IPS DF 19.7 (cell line): ENCODE results near the gene RBCK1.
"Not testable (repeated sequence)": the region's sequence is repeated elsewhere in the genome, so short reads cannot be mapped to it uniquely, and the experiment has no call there.

Experiments
- DNase-seq: peaks from one replicate; pipeline ENCODE4 v3.0.0-alpha.2; 2013; ENCODE audit warnings: low read depth, low spot score

RBCK1 gene

DNA sequence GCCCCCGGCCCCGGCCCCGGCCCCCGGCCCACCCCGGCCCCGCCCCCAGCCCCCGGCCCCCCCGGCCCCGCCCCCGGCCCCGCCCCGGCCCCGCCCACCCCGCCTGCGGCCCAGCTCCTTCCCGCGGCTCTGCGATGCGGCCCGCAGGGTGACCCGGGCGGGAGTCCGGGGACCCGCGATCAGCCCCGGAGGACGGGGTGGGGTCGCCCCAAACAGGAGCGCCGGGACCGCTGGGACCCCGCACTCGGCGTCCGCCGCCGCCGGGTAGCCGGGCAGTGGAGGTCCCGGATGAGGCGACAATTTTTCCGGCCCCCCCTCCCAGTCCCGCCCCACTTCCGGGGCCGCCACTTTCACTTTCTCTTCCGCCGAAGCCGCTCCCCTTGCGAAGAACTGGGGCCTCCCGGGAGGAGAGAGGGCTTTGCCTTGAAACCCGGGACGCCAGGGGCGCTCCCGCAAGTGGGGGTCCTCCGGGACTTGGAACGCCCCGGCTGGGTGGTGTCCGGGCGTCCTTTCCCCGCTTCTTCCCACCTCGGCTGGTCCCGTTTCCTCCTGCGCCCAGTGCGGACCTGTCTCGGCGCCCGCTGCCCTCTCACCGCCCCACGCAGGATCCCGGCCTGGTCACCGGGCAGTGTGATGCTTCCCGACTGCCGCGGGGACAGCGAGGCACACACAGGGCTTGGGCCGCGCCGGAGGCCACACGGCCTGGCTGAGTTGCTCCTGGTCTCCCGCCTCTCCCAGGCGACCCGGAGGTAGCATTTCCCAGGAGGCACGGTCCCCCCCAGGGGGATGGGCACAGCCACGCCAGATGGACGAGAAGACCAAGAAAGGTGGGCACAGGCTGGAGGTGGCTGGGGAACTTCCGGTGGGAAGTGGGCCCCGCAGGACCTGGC, at the start of gene RBCK1:
TSS of gene RBCK1 (plus strand) at position 347 of the 890 bp plus-strand sequence. CDS start at position 806, 459 bp downstream.
- DNase-seq, result no peak

DNA sequence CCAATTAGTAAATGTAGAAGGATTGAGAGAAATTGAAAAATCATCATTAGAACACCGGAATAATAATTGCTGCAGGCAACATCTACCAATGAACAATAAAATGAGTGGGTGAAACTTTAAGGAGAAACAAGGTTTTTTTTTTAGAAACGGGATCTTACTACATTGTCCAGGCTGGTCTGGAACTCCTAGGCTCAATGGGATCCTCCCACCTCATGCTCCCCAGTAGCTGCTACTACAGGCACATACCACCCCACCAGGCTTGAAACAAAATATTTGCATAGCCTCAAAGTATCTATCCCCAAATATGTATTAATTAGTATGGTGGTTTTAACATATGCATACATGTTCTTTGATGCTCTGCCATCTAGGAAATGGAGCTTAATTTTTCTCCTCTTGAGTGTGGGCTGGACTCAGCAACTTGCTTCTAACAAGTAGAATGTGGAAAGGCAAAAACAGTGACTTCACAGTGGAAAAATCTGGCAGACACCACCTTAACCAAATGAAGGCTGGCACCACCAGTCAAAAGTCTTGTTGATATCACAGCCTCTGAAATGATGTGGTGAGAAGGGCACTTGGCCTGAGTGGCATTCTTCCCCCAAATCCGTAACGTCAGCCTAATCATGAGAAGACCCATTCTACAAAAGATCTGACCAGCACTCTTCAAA, 49.1 kb upstream of the RBCK1 start:
- no peak for DNase-seq

DNA sequence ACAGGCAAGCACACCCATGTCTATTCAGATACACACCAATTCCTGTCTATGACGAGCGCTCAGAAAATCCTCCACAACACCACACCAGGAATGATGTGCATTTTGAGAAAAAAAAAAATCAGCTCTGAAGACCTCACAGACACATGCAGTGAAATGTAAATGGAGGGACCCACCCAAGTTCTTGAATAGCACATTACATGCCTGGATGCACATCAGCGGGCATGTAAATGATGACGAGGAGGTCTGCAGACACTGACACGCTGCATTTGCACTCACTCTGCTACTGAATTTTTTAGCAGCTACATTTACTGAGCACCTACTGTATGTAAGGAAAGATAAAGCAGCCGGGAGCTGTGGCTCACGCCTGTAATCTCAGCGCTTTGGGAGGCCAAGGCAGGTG, 46.5 kb upstream of the RBCK1 start:
- DNase-seq, result no peak

DNA sequence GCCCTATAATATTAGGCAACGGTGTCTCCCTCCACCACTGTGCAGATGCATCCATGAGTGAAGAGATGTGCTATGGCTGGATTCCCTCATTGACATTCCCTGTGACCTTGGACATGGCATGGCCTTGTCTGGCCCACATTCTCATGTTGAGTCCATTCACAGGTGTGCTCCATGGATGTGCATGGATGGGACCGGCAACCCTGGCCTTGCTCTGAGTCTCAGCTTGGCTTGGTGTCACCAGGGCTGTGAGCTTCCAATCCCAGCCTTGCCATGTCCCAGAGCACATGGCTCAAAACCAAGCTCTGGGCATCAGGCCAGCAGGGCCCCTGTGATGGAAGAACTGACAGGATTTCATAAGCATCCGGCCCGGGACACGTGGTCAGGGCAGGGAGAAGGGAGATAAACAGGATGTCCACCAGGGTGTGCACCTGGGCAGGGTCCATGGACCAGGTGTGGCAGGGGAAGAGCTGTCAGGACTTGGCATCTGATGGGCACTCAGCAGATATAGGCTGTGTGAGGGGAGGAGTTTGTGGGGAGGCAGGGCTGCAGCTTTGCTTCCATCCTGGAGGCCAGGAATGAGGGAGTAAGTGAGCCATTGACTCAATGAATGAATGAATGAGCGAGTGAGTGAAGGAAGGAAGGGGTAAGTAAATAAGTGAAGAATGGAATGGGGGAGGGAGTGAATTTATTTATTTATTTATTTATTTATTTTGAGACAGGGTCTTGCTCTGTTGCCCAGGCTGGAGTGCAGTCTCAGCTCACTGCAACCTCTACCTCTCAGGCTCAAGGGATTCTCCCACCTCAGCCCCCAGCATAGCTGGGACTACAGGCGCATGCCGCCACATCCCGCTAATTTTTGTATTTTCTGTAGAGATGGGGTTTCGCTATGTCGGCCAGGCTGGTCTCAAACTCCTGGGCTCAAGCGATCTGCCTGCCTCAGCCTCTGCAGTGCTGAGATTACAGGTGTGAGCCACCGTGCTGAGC, 45.5 kb upstream of the RBCK1 start:
- DNase-seq, result no peak

DNA sequence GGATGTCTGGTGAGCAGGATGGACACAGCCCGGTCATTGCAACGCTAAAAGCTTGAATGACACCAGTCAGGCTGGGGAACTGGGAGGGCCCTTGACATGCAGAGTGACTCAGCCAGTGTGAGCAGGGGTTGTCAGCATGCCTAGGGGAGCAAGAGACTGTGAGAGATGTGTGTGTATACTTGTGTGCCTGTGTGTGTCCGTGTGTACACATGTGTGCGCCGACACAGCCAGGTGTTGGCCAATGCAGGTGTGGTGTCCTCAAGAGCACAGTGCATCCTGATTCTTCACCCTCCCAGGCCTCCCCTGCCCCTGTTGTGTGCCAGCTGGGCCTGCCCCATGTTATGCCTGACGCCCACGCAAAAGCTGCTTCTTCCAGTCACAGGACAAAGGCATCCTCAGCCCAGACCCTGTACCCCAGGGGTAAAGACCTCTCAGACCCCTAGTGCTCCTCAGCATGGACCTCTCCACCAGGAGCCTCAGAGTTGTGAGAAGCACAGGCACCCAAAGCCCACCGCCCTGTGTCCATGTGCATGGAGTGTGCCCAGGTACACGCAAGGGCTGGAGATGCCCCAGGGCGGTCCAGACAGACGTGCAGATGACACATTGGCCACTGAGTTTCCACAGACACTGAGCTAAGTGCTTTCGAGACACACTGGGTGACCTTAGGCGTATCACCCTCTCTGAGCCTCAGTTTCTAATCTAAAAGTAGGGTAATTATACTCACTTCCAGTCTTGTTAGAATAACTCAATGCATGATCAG, 44.6 kb upstream of the RBCK1 start:
- no peak for DNase-seq

DNA sequence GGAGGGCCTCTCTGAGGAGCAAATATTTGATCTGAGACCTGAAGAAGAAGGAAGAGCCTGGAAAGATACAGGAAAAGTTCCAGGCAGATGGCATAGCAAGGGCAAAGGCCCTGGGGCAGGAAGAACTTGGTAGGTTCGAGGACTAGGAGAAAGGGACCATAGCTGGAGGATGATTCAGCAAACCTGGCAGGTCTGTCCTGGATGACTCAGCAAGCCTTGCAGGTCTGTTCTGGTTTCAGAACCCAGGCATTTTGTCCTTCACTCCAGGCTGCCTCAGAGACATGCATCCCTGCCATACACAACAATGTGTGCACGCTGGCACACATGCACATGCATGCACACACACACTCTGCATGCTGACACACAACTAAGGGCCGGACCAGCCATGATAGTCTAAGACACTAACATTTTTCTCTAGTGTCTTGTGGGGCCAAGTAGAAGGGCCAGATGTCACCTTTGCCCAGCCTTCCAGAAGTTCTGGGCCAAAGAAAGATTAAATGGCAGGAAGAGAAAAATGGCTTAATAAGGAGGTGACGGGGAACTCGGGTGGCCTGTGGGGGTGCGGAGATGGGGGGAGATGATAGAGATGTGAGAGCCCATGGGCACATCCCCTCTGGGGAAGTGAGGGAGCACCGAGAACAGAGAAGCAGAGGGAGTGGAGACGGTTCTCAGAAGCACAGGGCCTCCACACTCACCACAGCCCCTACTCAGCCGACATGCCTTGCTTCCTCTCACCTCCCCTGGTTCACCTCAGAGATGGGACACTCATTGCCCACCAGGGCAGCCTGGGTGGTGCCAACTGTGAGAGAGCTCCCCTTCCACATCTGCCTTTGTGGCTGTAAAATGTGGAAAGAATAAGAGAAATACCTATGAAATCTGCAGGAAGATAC, 42.9 kb upstream of the RBCK1 start:
- no peak for DNase-seq

DNA sequence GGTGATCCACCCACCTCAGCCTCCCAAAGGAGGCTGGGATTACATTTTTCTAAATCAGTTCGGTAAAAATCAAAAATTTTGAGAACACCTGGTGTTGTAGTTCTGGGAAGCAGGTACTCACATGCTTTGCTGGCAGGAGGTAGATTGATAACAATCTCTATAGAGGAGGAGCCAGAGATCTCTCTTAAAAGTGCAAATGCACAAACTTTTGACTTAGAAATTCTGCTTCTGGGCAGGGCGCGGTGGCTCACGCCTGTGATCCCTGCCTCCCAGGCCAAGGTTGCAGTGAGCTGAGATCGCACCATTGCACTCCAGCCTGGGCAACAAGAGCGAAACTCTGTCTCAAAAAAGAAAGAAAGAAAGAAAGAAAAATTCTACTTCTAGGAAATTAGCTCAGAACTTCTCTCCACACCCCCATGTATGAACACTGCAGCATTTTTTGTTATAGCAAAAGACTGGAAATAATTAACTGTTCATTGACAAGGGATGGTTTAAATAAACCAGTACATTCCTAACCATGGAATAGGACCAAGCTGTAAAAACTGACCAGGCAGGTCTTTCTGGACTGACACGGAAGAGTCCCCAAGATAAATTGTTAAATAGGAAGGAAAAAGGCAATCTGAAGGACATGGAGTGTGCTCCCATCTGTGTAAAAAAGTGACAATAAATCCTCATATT, 41.9 kb upstream of the RBCK1 start:
- no peak for DNase-seq

DNA sequence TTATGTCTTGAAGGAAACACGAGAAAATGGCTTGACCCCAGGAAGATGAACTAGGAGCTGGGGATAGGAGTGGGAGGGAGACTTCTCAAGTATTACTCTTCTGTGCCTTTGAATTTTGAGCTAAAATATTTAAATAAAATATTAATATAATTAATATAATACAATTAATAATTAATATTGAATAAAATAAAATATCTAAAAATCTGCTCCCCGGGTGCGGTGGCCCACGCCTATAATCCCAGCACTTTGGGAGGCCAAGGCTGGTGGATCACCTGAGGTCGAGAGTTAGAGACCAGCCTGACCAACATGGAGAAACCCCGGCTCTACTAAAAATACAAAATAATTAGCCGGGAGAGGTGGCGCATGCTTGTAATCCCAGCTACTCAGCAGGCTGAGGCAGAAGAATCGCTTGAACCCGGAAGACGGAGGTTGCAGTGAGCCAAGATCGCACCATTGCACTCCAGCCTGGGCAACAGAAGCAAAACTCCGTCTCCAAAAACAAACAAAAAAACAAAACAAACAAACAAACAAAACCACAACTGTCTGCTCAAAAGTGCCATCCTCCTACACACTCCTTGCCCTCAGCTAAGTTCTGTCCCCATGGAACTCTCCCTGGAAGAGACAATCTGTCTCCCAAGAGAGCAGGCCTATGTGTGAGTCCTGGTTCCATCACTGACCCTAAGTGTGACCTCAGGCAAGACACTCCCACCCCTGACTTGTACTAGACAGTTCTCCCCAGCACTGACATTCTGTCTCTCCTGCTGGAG, 41.2 kb upstream of the RBCK1 start:
- no peak for DNase-seq

DNA sequence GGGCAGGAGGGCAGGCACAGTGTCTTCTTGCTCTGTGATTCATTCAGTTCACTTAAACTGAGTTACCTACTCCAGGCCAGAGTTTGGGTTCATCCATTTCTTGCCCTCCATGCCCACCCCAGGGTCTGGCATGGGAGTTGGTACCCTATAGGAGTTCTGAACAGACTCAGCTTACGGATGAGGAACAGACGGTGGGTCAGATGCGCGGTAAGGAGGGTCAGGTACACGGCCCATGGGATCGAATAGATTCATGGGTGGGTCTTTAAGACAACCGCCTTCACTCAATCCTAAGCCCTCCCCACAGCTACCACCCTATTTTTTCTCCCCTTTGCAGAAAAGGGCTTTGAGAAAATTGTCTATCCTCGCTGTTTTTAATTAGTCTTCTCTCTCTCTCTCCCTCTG, 40.6 kb upstream of the RBCK1 start:
- no peak for DNase-seq

DNA sequence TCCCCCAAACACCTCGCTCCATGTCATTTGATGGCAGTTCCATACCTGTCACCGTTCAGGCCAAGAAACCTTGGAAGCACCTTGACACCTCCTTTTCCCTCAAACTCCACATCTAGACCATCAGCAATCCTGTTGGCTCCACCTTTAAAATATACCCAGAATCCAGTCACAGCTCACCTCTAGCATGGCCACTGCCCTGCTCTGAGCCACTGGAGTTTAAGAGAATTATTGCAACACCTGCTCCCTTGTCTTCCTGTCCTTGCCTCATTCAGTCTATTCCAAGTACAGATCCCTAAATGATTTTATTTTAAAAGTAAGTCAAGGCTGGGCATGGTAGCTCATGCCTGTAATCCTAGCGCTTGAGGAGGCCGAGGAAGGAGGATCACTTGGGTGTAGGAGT, 39.2 kb upstream of the RBCK1 start:
- no peak for DNase-seq

DNA sequence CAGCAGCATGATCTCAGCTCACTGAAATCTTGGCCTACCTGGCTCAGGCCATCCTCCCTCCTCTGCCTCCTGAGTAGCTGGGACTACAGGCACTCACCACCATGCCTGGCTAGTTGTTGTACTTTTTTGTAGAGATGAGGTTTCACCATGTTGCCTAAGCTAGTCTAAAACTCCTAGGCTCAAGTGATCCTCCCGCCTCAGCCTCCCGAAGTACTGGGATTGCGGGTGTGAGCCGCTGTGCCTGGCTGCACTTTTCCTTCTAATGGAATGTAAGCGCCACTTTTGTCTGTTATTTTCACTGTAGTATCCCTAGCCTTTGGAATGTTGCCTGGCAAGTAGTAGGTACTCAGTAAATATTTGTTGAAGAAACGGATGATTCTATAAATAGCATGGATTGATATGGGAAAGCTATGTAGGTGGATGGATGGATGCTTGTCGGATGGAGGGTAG, 37.9 kb upstream of the RBCK1 start:
- no peak for DNase-seq

DNA sequence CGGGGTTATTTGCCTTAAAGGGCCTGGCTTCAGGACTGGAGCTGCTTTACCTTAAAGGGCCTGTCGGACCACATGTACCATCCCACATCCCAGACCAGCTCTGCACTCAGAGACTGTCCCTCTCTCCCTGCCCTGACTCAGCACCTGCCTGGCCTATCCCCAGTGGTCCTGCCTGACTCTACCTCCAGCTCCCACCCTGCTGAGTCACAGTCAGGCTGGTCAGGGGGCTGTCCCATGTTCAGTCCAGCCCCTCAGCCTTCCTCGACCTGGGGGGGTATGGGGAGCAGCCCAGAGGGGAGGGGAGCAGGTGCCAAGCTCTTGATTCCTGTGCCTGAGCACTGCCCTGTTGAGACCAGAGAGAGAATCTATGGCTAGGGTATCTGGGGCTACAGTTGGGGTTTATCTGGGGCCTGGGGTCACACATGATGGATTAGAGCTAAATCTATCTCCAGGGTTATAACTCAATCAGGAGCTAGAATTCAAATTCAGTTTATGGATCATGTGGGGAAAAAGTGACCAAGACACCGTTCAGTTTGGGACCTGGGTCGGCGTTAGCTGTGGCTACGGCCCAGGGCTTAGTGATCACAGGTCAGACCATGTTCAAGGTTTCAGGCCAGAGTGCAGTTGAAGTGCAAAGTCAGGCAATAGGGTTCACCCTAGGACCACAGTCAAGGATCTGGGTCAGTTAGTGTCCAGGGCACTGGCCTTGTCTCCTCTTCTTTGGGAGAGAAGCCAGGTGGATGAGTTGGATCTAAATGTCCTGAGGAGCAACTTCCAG, 36.9 kb upstream of the RBCK1 start:
- DNase-seq, result no peak

DNA sequence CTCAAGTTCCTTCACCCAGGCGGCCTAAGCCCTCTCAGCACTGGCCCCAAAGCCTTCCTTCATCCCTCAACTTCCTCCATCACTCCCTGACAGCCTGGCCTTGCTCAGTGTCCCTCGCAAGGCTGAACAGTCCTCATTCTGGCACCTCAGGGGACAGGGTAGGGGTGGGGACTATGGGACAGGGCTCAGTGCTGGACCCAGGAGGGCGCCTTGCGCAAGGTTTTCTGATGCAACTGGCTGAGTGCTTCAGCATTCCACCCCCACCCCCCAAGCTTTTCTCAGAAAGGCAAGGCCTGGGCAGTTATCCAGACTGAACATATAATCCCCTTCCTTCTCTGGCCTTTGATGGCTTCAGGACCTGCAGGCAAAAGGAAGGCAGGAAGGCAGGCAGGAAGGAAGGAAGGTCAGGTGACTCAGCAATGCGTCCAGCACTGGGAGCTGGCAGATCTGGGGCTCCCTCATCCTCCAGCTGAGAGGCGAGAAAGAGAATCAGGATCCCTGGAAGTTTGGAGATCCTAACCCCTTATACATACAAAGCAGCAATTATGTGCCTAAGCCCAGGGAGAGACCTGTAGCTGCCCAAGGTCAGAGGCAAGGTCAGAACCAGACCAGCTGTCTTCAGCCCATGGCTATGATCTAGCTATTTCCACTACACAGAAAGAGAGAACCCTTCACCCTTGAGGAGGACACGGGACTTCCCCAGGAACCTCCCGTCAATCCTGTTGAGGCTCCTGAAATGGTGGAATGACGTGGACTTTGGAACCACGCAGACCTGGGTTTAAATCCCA, 36.1 kb upstream of the RBCK1 start:
- DNase-seq, result no peak

DNA sequence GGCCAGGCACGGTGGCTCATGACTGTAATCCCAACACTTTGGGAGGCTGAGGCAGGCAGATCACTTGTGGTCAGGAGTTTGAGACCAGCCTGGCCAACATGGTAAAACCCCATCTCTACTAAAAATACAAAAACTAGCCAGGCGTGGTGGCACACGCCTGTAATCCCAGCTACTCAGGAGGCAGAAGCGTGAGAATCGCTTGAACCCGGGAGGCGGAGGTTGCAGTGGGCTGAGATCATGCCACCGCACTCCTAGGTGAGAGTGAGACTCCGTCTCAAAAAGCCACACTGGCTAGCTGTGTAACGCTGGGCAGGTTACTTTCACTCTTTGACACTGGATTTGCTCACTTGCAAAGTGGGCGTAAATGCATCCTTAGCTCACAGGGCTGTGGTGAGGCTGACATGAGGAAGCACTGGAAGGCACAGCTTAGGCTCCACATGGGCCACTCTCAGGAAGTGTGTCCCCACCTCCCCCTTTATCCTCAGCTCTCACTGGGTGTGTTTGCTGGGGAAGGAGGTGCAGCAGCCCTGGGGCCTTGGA, 35.5 kb upstream of the RBCK1 start:
- DNase-seq, result not testable (repeated sequence)

DNA sequence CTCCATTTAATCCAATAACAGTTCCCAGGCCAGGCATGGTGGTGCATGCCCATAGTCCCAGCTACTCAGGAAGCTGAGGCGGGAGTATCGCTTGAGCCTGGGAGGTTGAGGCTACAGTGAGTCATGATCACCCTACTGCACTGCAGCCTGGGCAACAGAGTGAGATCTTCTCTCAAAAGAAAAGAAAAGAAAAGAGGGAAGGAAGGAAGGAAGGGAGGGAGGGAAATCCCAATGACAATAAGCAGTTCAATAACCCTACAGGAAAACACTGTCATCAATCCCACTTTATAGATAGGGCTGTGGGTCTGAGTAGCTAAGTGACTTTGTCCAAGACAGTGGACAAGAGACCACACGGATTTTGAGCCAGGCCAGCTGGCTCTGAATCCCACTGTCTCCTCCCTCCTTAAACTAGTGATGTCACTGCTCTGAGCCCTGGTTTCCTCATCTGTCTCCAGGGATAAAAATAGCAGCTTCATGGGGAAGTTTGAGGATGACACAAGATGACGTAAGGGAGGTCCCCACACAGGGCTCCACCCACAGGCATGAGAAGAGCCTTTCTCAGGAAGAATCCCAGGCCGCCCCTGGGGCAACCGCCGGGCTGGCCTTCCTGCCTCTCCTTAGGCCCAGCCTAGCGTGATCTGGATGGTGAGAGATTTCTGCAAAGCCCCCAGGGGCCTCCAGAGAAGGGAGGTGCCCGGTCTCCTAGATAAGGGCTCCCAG, 34.8 kb upstream of the RBCK1 start:
- DNase-seq, result no peak

DNA sequence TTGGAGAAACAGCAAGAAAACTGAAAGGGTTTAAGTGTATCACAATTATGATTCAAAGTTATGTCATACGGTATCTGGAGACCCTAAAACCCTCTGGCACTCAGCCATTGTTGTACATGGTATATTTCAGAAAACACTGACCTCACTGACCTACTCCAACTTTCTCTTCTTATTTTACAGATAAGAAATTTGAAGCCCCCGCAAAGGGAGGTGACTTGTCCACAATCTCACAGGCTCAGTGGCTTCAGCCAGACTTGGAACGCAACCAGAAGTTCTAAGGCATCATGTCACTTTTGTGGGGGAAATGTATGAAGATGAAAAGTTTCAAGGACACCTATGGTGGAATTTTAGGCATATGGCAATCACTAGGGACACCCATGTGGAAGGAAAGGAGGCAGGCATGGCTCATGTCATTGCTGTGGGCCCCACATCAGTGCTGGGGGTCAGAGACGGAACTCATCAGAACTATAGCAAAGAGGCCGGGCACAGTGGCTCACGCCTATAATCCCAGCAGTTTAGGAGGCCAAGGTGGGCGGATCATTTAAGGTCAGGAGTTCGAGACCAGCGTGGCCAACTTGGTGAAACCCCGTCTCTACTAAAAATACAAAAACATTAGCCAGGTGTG, 32.7 kb upstream of the RBCK1 start:
- DNase-seq, result no peak
